GM12878 (cell line): Measurements from ENCODE around the gene EIF5. TPM values are rescaled to one million over a fixed set of nuclear protein-coding genes. Genes with fewer than 3 reads are reported as not detected.

Experiments
- ATF7 ChIP-seq: fragments of 450-650 bp; IDR thresholded peaks from 2 replicates; pipeline ENCODE4 v1.6.1; 2016; ENCODE audit warnings: low read depth, mild to moderate bottlenecking
- BMI1 ChIP-seq: fragments of 450-650 bp; IDR thresholded peaks from 2 replicates; pipeline ENCODE4 v1.6.1; 2016; ENCODE audit warnings: mild to moderate bottlenecking, moderate library complexity, borderline replicate concordance
- CBX3 ChIP-seq: fragments of 200-600 bp; sonication (generic); IDR thresholded peaks from 2 replicates; pipeline ENCODE4 v1.6.1; 2016; ENCODE audit warnings: low read depth, borderline replicate concordance
- EZH2 ChIP-seq: IDR thresholded peaks from 2 replicates; pipeline ENCODE4 v1.6.1; 2012; ENCODE audit warnings: low read depth, mild to moderate bottlenecking, control low read depth, inconsistent platforms, low read length, borderline replicate concordance; ENCODE audit not compliant: control insufficient read depth
- GABPA ChIP-seq: IDR thresholded peaks from 2 replicates; pipeline ENCODE4 v1.6.1; 2014; ENCODE audit warnings: antibody characterized with exemption, low read depth, mild to moderate bottlenecking, inconsistent platforms
- IRF5 ChIP-seq: fragments of 450-650 bp; IDR thresholded peaks from 2 replicates; pipeline ENCODE4 v1.6.1; 2017; ENCODE audit warnings: borderline replicate concordance
- JUND ChIP-seq: IDR thresholded peaks from 2 replicates; pipeline ENCODE4 v1.6.1; 2012; ENCODE audit warnings: low read depth, mild to moderate bottlenecking, low read length, improper control_type of control experiment, moderate library complexity
- MTA2 ChIP-seq: fragments of 450-650 bp; IDR thresholded peaks from 2 replicates; pipeline ENCODE4 v1.6.1; 2016; ENCODE audit warnings: low read depth, mild to moderate bottlenecking, moderate library complexity
- MYB ChIP-seq: fragments of 150-350 bp; IDR thresholded peaks from 2 replicates; pipeline ENCODE4 v1.6.1; 2014; ENCODE audit warnings: mild to moderate bottlenecking, low read depth, low read length, borderline replicate concordance
- POLR2A ChIP-seq: IDR thresholded peaks from 2 replicates; pipeline ENCODE4 v1.6.1; 2011; ENCODE audit warnings: low read depth, mild to moderate bottlenecking, low read length
- SMAD5 ChIP-seq: IDR thresholded peaks from 2 replicates; pipeline ENCODE4 v1.6.1; 2016; ENCODE audit warnings: antibody characterized with exemption, low read depth
- SMARCA5 ChIP-seq: fragments of 450-650 bp; IDR thresholded peaks from 2 replicates; pipeline ENCODE4 v1.6.1; 2017; ENCODE audit warnings: mild to moderate bottlenecking
- SPI1 ChIP-seq: IDR thresholded peaks from 2 replicates; pipeline ENCODE4 v1.6.1; 2011; ENCODE audit warnings: low read depth, mild to moderate bottlenecking, low read length, moderate library complexity, borderline replicate concordance; ENCODE audit not compliant: insufficient read depth
- SUPT20H ChIP-seq: IDR thresholded peaks from 2 replicates; pipeline ENCODE4 v1.6.1; 2011; ENCODE audit warnings: low read depth, mild to moderate bottlenecking, low read length, moderate library complexity, borderline replicate concordance; ENCODE audit not compliant: control insufficient read depth
- SUZ12 ChIP-seq: fragments of 200-600 bp; sonication (generic); IDR thresholded peaks from one replicate; pipeline ENCODE4 v1.6.1; 2018; ENCODE audit warnings: antibody characterized with exemption, mild to moderate bottlenecking; ENCODE audit not compliant: unreplicated experiment
- USF1 ChIP-seq: IDR thresholded peaks from 2 replicates; pipeline ENCODE4 v1.6.1; 2011; ENCODE audit warnings: borderline replicate concordance, low read depth, mild to moderate bottlenecking, moderate library complexity, mixed read lengths, low read length; ENCODE audit not compliant: insufficient read depth; ENCODE audit errors: extremely low read length
- WRNIP1 ChIP-seq: IDR thresholded peaks from 2 replicates; pipeline ENCODE4 v1.6.1; 2011; ENCODE audit warnings: low read depth, low read length, improper control_type of control experiment, borderline replicate concordance
- ZNF207 ChIP-seq: fragments of 450-650 bp; IDR thresholded peaks from 2 replicates; pipeline ENCODE4 v1.6.1; 2014; ENCODE audit warnings: antibody characterized with exemption, mild to moderate bottlenecking, borderline replicate concordance
- ZNF687 ChIP-seq: fragments of 450-650 bp; IDR thresholded peaks from 2 replicates; pipeline ENCODE4 v1.6.1; 2017; ENCODE audit warnings: mild to moderate bottlenecking, moderate library complexity
- ZZZ3 ChIP-seq: IDR thresholded peaks from 2 replicates; pipeline ENCODE4 v1.6.1; 2011; ENCODE audit warnings: low read depth; ENCODE audit not compliant: control insufficient read depth, insufficient read length
- polyA plus RNA-seq, 11 experiments: library from polyadenylated mRNA; depleted of rRNA in 4 of 11; unstranded in 6 of 11; stranded (reverse) in 5 of 11; fragments of >200 nt; fragmentation: Nextera tagmentation in 4 of 11; fragmentation: Illumina TruSeq in 1 of 11; extraction: Ambion mirVana in 4 of 11; extraction: Trizol in 1 of 11; gene quantifications; 1 replicate in 1 of 11; 2 replicates in 10 of 11; pipeline versions ENCODE4 v1.2.1 to v1.2.3, GENCODE V29; 2011 to 2016; ENCODE audit warnings: inconsistent platforms in 2 of 11, missing spikeins in 2 of 11, low read depth in 1 of 11
- total RNA-seq, 4 experiments: library from RNA; depleted of rRNA in 3 of 4; stranded (reverse); fragments of >200 nt in 3 of 4; fragmentation: Illumina TruSeq in 1 of 4; extraction: Trizol in 1 of 4; gene quantifications; 2 replicates each; pipeline versions ENCODE4 v1.2.1 to v1.2.3, GENCODE V29; 2013 to 2021
- TF ChIP-seq, protein P1 (sequence below): fragments of 450-650 bp; conservative IDR thresholded peaks from 2 replicates; pipeline ENCODE4 v1.6.1; 2017; ENCODE audit warnings: mild to moderate bottlenecking, moderate library complexity

EIF5 gene
- total and polyA plus RNA-seq, 10 of the 15 experiments (the other 5 are each of a cell fraction or from before 2014, with no cell fraction given) = 51.2 to 360 (median 115) TPM

GRCh38 chr14:103333754-103334643 is at the start of gene EIF5 (continued):
- TF ChIP-seq, protein P1, sequence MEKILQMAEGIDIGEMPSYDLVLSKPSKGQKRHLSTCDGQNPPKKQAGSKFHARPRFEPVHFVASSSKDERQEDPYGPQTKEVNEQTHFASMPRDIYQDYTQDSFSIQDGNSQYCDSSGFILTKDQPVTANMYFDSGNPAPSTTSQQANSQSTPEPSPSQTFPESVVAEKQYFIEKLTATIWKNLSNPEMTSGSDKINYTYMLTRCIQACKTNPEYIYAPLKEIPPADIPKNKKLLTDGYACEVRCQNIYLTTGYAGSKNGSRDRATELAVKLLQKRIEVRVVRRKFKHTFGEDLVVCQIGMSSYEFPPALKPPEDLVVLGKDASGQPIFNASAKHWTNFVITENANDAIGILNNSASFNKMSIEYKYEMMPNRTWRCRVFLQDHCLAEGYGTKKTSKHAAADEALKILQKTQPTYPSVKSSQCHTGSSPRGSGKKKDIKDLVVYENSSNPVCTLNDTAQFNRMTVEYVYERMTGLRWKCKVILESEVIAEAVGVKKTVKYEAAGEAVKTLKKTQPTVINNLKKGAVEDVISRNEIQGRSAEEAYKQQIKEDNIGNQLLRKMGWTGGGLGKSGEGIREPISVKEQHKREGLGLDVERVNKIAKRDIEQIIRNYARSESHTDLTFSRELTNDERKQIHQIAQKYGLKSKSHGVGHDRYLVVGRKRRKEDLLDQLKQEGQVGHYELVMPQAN = peak; percentile 80
- TF ChIP-seq EZH2 (no peak), WRNIP1 (no peak), POLR2A (peak; percentile 98), SUPT20H (no peak), SPI1 (peak; percentile 52; the same call in 1 of the 2 replicates), JUND (0 out of 2 replicates have a peak, but pooled peaks have one; percentile 8), USF1 (no peak), GABPA (peak; percentile 79), SMARCA5 (peak; percentile 59; the same call in 1 of the 2 replicates), SUZ12 (no peak), SMAD5 (peak; percentile 95), CBX3 (no peak), BMI1 (no peak), MYB (no peak), ZNF687 (peak; percentile 6), ZNF207 (peak; percentile 88), ATF7 (no peak), IRF5 (peak; percentile 90), ZZZ3 (no peak), MTA2 (0 out of 2 replicates have a peak, but pooled peaks have one; percentile 6)
